Measurements from ENCODE around the gene CYP2R1.
"Not testable (repeated sequence)": the region's sequence is repeated elsewhere in the genome, so short reads cannot be mapped to it uniquely, and the experiment has no call there.

CYP2R1 gene

GRCh38 chr11:14891143-14892035 lies 642 bp downstream of the CYP2R1 start:
- peak; percentile 94 for DNase-seq

GRCh38 chr11:14886513-14886912 lies 5.5 kb downstream of the CYP2R1 start:
- DNase-seq = no peak

GRCh38 chr11:14884667-14885273 lies 7.3 kb downstream of the CYP2R1 start:
- DNase-seq = no peak

GRCh38 chr11:14883683-14884082 lies 8.3 kb downstream of the CYP2R1 start:
- not testable (repeated sequence) for DNase-seq

GRCh38 chr11:14882196-14882595 lies 9.8 kb downstream of the CYP2R1 start:
- no peak for DNase-seq

- no peak for DNase-seq
These were observed 10.3 kb downstream of the CYP2R1 start for GRCh38 chr11:14881576-14882193.

- DNase-seq = no peak
These were observed 16.9 kb downstream of the CYP2R1 start for GRCh38 chr11:14875163-14875562.

- no peak for DNase-seq
These were observed 18.4 kb downstream of the CYP2R1 start for GRCh38 chr11:14873632-14874031.

GRCh38 chr11:14872032-14872431 lies 20.0 kb downstream of the CYP2R1 start:
- DNase-seq = no peak

GRCh38 chr11:14863775-14864174 lies 28.3 kb downstream of the CYP2R1 start:
- DNase-seq = not testable (repeated sequence)

- DNase-seq = no peak
These were observed 30.4 kb downstream of the CYP2R1 start for GRCh38 chr11:14861680-14862079.

GRCh38 chr11:14860511-14860910 lies 31.5 kb downstream of the CYP2R1 start:
- no peak for DNase-seq

GRCh38 chr11:14858404-14858803 lies 33.6 kb downstream of the CYP2R1 start:
- DNase-seq = no peak

GRCh38 chr11:14857621-14858020 lies 34.4 kb downstream of the CYP2R1 start:
- no peak for DNase-seq

GRCh38 chr11:14855890-14856289 lies 36.1 kb downstream of the CYP2R1 start:
- DNase-seq = no peak

GRCh38 chr11:14854057-14854456 lies 38.0 kb downstream of the CYP2R1 start:
- no peak for DNase-seq

- no peak for DNase-seq
These were observed 39.4 kb downstream of the CYP2R1 start for GRCh38 chr11:14852571-14853177.

GRCh38 chr11:14842002-14842401 lies 50.0 kb downstream of the CYP2R1 start:
- DNase-seq = no peak

- no peak for DNase-seq
These were observed 56.2 kb downstream of the CYP2R1 start for GRCh38 chr11:14835496-14836492.
